RWPE1 (cell line): Measurements from ENCODE around the gene P3H3.

Experiments
- CTCF ChIA-PET: fragments of 350-600 bp; sonication (Branson Sonifier 250); formaldehyde crosslinking; extraction: SDS; loops from one replicate; lab custom pipeline; 2021; lab: Yijun Ruan, JAX
- POLR2A ChIA-PET: fragments of 400-600 bp; formaldehyde crosslinking; extraction: SDS; loops from one replicate; lab custom pipeline; 2020; ENCODE audit warnings: antibody characterized with exemption; ENCODE audit not compliant: low non-redundant PET; lab: Yijun Ruan, JAX
- DNase-seq: peaks from one replicate; pipeline ENCODE4 v3.0.0; 2012; ENCODE audit warnings: low spot score
- H3K27ac ChIP-seq: fragments of 450-650 bp; 2 replicates; pipeline ENCODE4 v1.5.1; 2017
- TF ChIP-seq, protein P1 (sequence below): fragments of 450-650 bp; conservative IDR thresholded peaks from 2 replicates; pipeline ENCODE4 v1.5.1; 2017; ENCODE audit warnings: low read depth, mild to moderate bottlenecking

P3H3 gene

DNA sequence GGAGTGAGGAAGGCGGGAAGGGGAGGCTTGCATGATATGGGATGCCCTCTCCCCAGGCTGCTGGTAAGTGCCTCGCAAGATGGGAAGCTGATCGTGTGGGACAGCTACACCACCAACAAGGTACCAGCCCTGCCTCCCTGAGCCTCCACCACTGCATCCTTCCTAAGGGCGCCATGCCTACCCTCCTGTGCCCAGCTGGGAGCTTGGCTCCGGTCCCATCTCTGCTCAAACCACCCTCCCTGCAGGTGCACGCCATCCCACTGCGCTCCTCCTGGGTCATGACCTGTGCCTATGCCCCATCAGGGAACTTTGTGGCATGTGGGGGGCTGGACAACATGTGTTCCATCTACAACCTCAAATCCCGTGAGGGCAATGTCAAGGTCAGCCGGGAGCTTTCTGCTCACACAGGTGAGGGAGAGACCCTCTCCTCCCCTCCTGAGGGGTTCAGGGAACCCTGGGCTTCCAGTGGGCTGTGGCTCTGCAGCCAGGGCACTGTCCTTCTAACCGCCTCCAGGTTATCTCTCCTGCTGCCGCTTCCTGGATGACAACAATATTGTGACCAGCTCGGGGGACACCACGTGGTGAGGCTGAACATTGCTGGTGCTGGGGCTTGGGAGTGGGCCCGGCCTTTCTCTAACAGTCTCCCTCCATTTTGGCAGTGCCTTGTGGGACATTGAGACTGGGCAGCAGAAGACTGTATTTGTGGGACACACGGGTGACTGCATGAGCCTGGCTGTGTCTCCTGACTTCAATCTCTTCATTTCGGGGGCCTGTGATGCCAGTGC lies 15.1 kb downstream of the P3H3 start:
- H3K27ac ChIP-seq = no peak overlapping the region
- no peak for DNase-seq
- CTCF ChIA-PET = interaction anchor here (0.6 to 0.7 kb wide), 2 partner anchors 29 to 109 kb away, joined by 3 to 5 read pairs; no protein-coding TSS in a partner anchor
- TF ChIP-seq, protein P1, sequence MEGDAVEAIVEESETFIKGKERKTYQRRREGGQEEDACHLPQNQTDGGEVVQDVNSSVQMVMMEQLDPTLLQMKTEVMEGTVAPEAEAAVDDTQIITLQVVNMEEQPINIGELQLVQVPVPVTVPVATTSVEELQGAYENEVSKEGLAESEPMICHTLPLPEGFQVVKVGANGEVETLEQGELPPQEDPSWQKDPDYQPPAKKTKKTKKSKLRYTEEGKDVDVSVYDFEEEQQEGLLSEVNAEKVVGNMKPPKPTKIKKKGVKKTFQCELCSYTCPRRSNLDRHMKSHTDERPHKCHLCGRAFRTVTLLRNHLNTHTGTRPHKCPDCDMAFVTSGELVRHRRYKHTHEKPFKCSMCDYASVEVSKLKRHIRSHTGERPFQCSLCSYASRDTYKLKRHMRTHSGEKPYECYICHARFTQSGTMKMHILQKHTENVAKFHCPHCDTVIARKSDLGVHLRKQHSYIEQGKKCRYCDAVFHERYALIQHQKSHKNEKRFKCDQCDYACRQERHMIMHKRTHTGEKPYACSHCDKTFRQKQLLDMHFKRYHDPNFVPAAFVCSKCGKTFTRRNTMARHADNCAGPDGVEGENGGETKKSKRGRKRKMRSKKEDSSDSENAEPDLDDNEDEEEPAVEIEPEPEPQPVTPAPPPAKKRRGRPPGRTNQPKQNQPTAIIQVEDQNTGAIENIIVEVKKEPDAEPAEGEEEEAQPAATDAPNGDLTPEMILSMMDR = no peak
- POLR2A ChIA-PET = no interaction called here

- ChIA-PET CTCF (interaction anchor here (2.0 kb wide), 1 partner anchor 10 kb away, joined by 6 read pairs; no protein-coding TSS in a partner anchor), POLR2A (no interaction called here)
- peak overlapping the region; percentile 16; the same call in 1 of the 2 replicates for H3K27ac ChIP-seq
- DNase-seq = no peak
- TF ChIP-seq, protein P1 = no peak
Observed at GRCh38 chr12:6845395-6845794, 17.2 kb downstream of the P3H3 start.

DNA sequence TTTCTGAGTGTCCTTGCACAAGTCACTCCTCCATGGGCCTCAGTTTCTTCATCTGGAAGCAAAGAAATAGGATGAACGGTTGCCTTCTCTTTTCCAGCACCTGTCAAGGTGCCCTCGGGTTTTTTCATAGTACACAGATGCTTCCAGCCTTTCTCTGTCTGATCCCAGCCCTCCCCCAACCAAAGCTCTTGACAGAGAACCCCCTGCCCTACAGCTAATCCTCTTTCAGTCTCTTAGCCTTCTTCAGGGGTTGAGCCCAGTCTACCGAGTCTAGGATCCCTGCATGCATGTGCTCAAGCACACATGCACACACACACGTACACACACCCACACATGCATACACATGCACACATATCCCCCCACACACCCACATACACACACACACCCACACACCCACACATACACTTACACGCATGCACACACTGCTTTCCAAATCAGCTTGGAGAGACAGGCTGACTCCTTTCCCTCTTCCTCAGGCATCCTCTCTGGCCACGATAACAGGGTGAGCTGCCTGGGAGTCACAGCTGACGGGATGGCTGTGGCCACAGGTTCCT lies 18.2 kb downstream of the P3H3 start:
- TF ChIP-seq, protein P1 = no peak
- POLR2A ChIA-PET = no interaction called here
- DNase-seq = no peak
- peak overlapping the region; percentile 11; the same call in 1 of the 2 replicates for H3K27ac ChIP-seq
- CTCF ChIA-PET = interaction anchor here (0.9 to 1.3 kb wide), 2 partner anchors 10 to 16 kb away, joined by 3 to 5 read pairs; no protein-coding TSS in a partner anchor

DNA sequence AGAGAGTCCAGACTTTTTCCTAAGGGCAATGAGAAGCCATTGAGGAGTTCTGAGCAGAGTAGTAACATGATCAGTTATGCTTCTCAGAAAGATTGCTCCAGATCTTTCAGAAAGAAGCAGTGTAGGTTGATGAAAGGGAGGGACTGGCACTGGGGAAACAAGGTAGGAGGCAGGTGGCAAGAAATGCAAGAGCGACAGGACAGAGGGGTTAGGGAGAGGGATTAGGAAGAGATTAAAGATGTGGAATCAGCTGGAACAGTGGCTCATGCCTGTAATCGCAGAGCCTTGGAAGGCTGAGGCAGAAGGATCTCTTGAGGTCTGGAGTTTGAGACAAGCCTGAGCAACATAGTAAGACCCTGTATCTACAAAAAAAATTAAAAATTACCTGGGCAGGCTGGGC lies 19.5 kb downstream of the P3H3 start:
- TF ChIP-seq, protein P1 = no peak
- POLR2A ChIA-PET = no interaction called here

GRCh38 chr12:6849427-6849826 lies 21.2 kb downstream of the P3H3 start:
- no peak for DNase-seq
- H3K27ac ChIP-seq = no peak overlapping the region
- TF ChIP-seq, protein P1 = no peak
- ChIA-PET CTCF (interaction anchor here (0.6 kb wide), 1 partner anchor 20 kb away, joined by 3 read pairs; no protein-coding TSS in a partner anchor), POLR2A (no interaction called here)

More for the DNA sequence above, 19.5 kb downstream of the P3H3 start:
- CTCF ChIA-PET = no interaction called here
- peak overlapping the region; percentile 11; the same call in 1 of the 2 replicates for H3K27ac ChIP-seq
- DNase-seq = no peak

GRCh38 chr12:6849976-6850560 lies 21.9 kb downstream of the P3H3 start:
- peak overlapping the region; percentile 85 for H3K27ac ChIP-seq
- ChIA-PET CTCF (interaction anchor here (0.6 kb wide), 1 partner anchor 20 kb away, joined by 3 read pairs; no protein-coding TSS in a partner anchor), POLR2A (no interaction called here)
- TF ChIP-seq, protein P1 = no peak
- DNase-seq = no peak
